Mucosa of descending colon (tissue), 3 donors: Measurements from ENCODE around the gene IZUMO1. TPM values are rescaled to one million over a fixed set of nuclear protein-coding genes. Genes with fewer than 3 reads are reported as not detected.

Source experiments
- ATAC-seq: fragments of 200-7000 bp; cut with Tn5 transposase; one replicate; pipeline ENCODE4 v1.9.1; 2020; ENCODE audit warnings: mild to moderate bottlenecking, moderate library complexity
- DNase-seq, 3 donors: peaks; one replicate each; pipeline ENCODE4 v3.0.0-alpha.2; 2020
- H3K36me3 ChIP-seq: fragments of 200-600 bp; one replicate; pipeline ENCODE4 v1.8.0; 2021; ENCODE audit warnings: low read depth, mild to moderate bottlenecking
- H3K4me1 ChIP-seq: fragments of 200-600 bp; one replicate; pipeline ENCODE4 v1.8.0; 2021; ENCODE audit warnings: low read depth, mild to moderate bottlenecking
- H3K4me3 ChIP-seq: fragments of 200-600 bp; one replicate; pipeline ENCODE4 v1.8.0; 2021; ENCODE audit warnings: mild to moderate bottlenecking
- H3K9me3 ChIP-seq: fragments of 200-600 bp; one replicate; pipeline ENCODE4 v1.8.0; 2021; ENCODE audit warnings: mild to moderate bottlenecking
- intact Hi-C, 2 donors: fragments of 100-400 bp; cut with DNase I in 1 of 2; cut with micrococcal nuclease in 1 of 2; formaldehyde crosslinking; loops; one replicate each; pipeline versions ENCODE4 v1.11.0 to v1.11.1; 2022; cut with DNase I, micrococcal nuclease
- total RNA-seq, 3 donors: library from RNA; stranded (reverse); fragmentation: NEBNext Ultra II Directional in 2 of 3; extraction: Animal tissue kit (Norgen Biotek cat#: 25700) in 2 of 3; gene quantifications; one replicate each; pipeline versions ENCODE4 v1.2.1 to v1.2.4, GENCODE V29; 2021 to 2023
- TF ChIP-seq, protein P1 (sequence below): fragments of 200-600 bp; IDR thresholded peaks from one replicate; pipeline ENCODE4 v1.8.0; 2022; ENCODE audit warnings: antibody characterized with exemption, mild to moderate bottlenecking
- donor health status: DM: no; HTN: no; CAD: no; lungs with moderate emphysema.
- donor health status: DM: no; HTN: no; CAD: no.
- donor health status: DM: no; HTN: yes; CAD: no.

The IZUMO1 gene
- total RNA-seq, 3 donors from 2014 or later, result not detected

DNA sequence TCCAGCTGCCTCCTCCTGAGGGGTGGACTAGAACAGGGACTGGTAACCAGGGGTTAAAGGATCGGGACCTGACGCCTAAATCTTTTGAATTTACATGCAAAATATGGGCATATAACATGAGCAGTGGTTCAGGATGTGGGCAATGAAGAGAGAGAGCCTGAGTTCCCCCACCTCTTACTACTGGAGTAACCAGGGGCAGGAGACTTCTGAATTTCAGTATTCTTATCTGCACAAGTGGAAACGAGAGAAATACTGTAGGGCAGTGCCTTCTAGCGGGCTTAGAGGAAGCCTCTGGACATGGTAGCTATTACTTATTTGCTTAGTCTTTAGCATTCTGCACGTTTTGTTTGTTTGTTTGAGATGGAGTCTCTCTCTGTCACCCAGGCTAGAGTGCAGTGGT, 37.8 kb upstream of the IZUMO1 start:
- no peaks in the 10 kb centered on the region for H3K4me1 ChIP-seq
- no peaks in the 10 kb centered on the region for H3K36me3 ChIP-seq
- ATAC-seq, result no peak
- no peak overlapping the region for H3K4me3 ChIP-seq
- TF ChIP-seq, protein P1, sequence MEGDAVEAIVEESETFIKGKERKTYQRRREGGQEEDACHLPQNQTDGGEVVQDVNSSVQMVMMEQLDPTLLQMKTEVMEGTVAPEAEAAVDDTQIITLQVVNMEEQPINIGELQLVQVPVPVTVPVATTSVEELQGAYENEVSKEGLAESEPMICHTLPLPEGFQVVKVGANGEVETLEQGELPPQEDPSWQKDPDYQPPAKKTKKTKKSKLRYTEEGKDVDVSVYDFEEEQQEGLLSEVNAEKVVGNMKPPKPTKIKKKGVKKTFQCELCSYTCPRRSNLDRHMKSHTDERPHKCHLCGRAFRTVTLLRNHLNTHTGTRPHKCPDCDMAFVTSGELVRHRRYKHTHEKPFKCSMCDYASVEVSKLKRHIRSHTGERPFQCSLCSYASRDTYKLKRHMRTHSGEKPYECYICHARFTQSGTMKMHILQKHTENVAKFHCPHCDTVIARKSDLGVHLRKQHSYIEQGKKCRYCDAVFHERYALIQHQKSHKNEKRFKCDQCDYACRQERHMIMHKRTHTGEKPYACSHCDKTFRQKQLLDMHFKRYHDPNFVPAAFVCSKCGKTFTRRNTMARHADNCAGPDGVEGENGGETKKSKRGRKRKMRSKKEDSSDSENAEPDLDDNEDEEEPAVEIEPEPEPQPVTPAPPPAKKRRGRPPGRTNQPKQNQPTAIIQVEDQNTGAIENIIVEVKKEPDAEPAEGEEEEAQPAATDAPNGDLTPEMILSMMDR, result no peak
- no peak for DNase-seq
- no peaks in the 10 kb centered on the region for H3K9me3 ChIP-seq
- intact Hi-C loops, result no loop called here

DNA sequence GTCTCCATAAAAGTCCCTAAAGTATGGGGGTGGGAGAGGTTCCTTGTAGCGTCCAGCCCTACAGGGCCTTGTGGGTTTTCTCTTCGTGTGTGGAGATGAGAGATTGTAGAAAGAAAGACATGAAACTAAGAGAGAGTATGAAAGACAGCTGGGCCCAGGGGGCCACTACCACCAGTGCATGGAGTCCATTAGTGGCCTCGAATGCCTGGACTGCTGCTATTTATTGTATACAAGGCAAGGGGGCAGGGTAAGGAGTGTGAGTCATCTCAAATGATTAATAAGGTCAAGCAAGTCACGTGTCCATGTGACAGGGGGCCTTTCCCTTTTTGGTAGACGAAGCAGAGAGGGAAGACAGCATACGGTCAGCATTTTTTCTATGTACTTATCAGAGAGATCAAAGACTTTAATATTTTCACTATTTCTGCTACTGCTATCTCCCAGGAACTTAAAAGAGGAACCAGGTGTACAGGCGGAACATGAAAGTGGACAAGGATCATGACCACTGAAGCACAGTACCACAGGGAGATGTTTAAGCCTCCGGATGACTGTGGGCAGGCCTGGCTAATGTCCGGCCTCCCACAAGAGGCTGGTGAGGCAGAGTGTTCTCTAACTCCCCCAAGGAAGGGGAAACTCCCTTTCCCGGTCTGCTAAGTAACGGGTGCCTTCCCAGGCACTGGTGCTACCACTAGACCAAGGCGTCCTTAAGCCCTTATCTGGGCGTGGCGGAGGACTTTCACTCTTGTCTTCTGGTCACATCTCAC, 34.1 kb upstream of the IZUMO1 start:
- ATAC-seq (peak; percentile 26), DNase-seq (no peak)
- Histone ChIP-seq H3K36me3 (no peaks in the 10 kb centered on the region), H3K9me3 (no peaks in the 10 kb centered on the region), H3K4me1 (no peaks in the 10 kb centered on the region), H3K4me3 (no peak overlapping the region)
- intact Hi-C loops, result no loop called here
- TF ChIP-seq, protein P1, result no peak

DNA sequence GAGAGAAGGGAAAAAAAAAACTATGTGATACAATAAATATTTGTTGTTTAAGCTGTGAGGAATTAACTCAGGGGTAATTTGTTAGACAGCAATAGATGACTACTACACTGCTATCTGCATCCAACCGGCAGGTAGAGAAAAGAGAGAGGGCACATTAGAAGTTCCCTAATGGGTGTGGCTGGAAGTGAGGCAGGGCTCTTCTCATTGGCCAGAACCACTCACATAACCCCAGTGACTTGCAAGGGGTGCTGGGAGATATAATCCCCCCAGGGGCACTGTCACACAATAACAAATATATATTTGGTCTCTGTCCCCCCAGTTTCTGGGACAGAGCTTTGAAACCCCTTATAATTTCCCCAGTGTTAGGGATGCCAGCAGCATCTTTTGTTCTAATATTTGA, 32.9 kb upstream of the IZUMO1 start:
- intact Hi-C loops, result loop anchor here in 1 of 2 donors (5.0 kb wide), 1 partner anchor 68 kb away; no protein-coding TSS in a partner anchor
- TF ChIP-seq, protein P1, result no peak
- H3K4me1 ChIP-seq, result no peaks in the 10 kb centered on the region
- DNase-seq (no peak), ATAC-seq (no peak)
- no peaks in the 10 kb centered on the region for H3K36me3 ChIP-seq
- H3K9me3 ChIP-seq, result no peaks in the 10 kb centered on the region
- H3K4me3 ChIP-seq, result no peak overlapping the region

DNA sequence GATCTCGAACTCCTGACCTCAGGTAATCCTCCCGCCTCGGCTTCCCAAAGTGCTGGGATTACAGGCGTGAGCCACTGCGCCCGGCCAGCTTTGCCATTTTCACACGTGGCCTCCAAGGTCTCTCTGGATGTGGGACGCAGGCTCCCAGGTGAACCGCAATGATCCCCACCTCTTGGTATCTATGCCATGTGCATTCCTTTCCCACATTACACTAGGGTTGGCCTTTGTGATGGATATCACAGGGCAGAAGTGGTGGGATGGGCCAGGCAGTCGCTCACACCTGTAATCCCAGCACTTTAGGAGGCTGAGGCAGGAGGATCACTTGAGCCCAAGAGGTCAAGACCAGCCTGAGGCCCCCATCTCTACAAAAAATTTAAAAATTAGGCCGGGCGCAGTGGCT, 31.0 kb upstream of the IZUMO1 start:
- Histone ChIP-seq H3K36me3 (no peaks in the 10 kb centered on the region), H3K9me3 (no peaks in the 10 kb centered on the region), H3K4me1 (no peaks in the 10 kb centered on the region), H3K4me3 (no peak overlapping the region)
- DNase-seq (no peak), ATAC-seq (no peak)
- intact Hi-C loops, result loop anchor here in 1 of 2 donors (5.0 kb wide), 1 partner anchor 70 kb away; no protein-coding TSS in a partner anchor
- TF ChIP-seq, protein P1, result no peak

DNA sequence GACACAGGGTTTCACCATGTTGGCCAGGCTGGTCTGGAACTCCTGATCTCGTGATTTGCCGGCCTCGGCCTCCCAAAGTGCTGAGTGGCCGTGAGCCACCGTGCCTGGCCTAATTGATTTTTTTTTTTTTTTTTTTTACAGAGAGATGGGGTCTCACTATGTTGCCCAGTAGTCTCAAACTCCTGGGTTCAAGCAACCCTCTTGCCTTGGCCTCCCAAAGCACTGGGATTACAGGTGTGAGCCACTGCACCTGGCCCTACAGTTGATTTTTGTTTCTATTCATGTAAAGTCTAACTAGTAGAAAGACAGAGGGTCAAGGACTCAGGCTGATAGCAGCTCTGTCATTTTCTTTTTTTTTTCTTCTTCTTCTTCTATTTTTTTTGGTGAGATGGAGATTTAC, 30.4 kb upstream of the IZUMO1 start:
- intact Hi-C loops, result loop anchor here in 1 of 2 donors (5.0 kb wide), 1 partner anchor 70 kb away; no protein-coding TSS in a partner anchor
- TF ChIP-seq, protein P1, result no peak
- H3K9me3 ChIP-seq, result no peaks in the 10 kb centered on the region
- H3K36me3 ChIP-seq, result no peaks in the 10 kb centered on the region
- DNase-seq (no peak), ATAC-seq (no peak)
- H3K4me1 ChIP-seq, result no peaks in the 10 kb centered on the region
- H3K4me3 ChIP-seq, result no peak overlapping the region
